Nucleus accumbens (tissue), 56 donors: Measurements from ENCODE around the gene SPTLC3.
A peak's percentile ranks its signal among the peaks of the same experiment; 100 is the strongest.
"Not testable (repeated sequence)": the region's sequence is repeated elsewhere in the genome, so short reads cannot be mapped to it uniquely, and the experiment has no call there.

ENCODE experiments used
- DNase-seq, 56 donors: peaks; one replicate each; lab custom pipeline; 2025; lab: John Stamatoyannopoulos, UW

SPTLC3 gene

DNA sequence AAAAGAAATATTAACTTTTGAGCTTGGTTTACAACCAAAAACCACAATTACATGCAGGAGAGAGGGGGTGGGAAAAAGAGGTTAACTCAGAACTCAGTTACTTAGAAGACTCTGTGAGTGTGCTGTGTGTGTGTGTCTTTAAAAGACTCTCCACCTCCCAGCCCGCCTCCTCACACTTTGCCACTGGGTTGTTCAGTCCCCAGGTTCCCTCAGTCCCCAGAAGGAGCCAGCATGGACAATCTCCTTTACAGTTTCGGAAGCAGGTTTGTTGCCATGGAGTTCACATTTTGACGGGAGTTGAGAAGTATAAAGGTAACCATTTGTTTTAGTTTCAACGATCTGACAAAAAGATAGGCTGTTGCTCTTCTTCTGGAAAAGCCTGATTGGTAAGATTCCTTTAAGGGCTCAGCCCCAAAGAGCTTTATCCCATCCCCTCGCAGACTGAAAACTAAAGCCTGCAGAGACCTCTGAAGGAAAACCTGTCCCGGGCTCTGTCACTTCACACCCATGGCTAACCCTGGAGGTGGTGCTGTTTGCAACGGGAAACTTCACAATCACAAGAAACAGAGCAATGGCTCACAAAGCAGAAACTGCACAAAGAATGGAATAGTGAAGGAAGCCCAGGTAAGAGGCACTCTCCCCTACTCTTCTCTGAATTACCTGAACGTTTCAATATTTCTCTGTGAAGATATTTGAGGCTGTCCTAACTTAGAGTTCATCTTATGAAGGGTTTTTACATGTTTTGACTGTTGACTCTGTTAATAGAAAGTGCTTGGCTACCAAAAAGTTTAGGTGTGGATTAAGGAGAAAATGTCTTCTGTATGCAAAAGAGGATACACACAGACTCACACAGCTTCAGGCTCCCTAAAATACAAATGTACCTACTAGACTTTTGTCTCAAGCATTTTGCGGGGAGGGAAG lies at the start of gene SPTLC3:
TSS of gene SPTLC3 (plus strand) at position 212 of the 921 bp plus-strand sequence. CDS start at position 508, 296 bp downstream.
- peak in 15 of 56 donors; percentile 1 to 30 (median 10) for DNase-seq

DNA sequence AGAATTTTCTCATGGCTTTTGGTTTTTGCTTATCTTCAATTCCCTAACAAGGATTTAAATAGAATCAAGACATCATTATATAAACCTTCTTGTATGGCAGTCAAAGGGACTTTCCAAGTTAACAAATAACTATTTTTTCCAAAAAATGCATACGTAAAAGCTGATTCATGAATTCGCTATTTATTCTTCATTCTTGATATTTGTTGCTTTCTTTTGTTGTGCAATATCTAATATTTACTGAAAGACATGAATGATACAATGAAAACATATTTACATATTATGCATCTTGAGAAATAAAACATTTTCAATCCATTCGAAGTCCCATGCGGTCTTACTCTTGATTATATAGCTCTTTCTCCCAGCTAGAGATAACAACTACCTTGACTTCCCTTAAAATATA lies 47.0 kb upstream of the SPTLC3 start:
- no peak for DNase-seq

DNA sequence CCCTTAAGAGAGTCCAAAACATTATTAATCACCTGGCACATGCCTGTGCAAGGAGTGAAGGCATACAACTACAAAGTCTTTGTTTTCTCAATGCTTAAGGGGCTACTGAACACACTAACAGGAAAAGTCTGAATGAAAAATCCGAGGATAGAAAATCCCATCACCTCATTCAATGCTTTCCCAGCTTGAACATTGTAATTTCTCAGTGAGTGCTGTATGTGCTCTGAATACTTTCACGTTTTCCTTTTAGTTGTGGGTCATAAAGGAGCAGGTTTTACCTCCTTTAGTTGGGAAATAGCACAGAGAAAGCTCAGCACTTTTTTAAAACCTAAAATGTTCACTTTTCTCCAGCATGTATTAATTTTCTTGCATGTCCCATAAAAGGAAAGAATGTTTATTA lies 45.9 kb upstream of the SPTLC3 start:
- DNase-seq, result no peak

DNA sequence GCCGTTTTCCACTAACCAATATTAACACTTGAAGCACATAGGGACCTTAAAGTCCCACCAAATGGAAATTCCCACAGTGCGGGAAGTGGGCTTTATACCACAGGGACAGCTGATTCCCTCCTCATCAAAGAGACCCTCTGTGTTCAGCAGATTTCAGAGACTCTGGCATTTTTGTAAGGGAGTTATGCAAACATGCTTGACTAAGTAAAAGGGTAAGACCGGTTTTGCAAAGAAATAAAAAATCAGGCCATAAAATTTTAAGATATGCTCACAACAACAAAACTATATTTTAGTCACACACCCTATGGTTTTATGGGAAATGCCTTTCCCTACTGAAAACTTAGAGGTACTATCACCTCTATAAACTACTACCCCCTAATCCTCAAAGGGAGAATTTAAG lies 45.4 kb upstream of the SPTLC3 start:
- no peak for DNase-seq

DNA sequence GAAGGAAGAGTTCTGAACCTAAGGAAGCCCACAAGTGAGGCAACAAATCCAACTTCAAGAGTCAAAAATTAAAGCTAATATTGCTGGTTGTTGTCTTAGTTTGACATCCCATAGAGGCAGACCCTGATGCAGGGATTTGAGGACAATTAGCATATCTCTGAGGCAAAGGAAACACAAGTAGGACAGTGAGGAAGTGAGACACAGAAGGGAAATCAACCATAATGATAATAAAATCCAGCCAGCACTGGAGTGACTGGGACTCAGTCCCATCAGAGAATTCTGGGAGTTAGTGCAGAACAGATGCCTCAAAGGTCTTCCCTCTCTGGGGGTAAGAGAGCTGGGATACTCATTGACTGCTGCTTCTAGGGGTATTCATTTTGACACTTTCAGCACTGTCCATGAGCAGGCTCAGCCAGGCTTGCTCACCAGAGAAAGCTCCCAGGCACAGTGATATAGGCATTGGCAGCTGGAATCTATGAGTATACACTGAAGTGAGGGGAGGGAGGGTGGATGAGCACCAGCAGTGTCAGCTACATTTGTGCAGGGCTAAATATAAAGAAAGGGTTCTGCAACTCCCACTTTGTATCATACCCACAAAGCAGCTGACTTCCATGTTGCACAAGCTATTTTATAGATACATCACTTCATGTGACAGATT lies 43.4 kb upstream of the SPTLC3 start:
- DNase-seq, result no peak

DNA sequence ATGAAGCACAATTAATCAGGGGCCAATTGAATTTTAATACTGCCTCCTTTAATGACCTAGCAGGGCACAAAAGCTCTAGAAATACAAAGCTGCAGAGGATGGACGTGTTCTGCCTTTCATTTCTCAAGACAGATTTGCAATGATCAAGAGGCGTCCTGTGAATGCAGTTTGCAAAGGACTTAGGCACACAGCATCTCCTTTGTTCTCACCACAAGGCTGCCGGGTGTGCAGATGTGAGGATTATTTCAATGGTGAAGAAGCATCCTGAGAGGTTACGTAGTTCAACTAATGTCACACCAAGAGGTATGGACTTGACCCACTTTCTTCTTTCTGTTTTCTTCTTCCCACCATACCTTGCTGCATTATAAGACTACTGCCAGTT lies 42.9 kb upstream of the SPTLC3 start:
- peak in 1 of 56 donors; percentile 9 for DNase-seq

DNA sequence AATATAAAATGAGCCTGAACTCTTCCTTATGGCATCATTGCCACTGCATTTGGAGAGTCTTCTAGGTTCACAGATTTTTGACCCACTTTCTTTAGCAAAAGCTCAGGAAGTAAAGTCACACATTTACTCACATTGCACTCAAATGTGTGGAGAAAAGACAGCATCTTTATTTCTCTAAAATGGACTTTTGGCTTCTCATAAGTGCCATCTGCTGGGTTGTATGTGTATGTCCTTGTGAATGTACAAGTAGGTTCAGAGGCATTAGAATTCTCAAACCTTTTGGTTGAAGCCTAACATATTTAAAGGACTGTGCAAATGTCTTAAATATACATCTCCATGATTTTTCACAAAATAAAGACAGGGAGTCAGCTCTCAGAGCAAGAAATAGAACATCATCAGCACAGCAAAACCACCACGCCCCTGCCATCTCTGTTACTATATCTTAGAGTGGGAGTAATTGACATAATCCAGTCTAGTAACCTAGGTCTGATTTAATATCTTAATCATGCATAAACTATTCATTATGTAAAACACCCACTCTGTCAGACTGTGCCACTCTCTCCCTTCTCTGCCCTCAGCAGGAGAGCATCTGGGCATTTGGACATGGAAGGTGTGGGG lies 42.2 kb upstream of the SPTLC3 start:
- peak in 6 of 56 donors; percentile 4 to 46 (median 14) for DNase-seq

DNA sequence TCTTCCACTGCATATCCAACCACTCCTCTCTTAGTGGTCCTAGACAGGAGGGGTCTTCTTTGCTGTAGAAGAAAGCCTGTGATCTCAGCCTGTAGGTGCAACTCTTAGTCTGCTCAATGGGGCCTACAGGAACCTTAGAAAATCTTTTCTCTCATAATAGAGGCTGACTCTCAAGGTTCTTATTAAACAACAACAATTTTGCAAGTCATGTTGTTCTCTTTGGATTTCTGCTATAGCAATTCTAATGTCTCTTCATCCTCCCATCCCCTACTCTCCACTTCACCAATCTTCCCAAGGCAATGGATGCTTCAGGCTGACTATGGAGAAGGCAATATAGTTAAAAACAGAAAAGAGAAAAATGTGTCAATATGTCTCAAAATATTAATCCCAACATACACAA lies 40.8 kb upstream of the SPTLC3 start:
- no peak for DNase-seq

DNA sequence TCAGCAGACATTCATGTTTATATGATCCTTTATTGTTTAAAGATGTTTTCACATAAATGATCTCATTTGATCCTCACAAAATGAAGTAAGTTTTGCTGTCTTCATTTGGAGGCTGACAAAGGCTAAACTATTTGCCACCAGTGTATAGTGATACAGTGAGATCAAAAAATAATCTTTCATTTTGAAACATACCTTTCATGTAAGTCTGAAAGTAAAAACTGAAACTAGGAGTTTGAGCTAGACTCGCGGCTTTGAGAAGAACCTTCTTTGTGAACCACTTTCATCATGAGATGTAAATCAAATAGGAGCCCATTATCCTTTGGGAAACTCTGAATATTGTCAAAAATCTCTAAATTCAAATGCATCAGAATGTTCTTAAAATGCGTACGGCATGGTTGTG lies 40.3 kb upstream of the SPTLC3 start:
- no peak for DNase-seq

DNA sequence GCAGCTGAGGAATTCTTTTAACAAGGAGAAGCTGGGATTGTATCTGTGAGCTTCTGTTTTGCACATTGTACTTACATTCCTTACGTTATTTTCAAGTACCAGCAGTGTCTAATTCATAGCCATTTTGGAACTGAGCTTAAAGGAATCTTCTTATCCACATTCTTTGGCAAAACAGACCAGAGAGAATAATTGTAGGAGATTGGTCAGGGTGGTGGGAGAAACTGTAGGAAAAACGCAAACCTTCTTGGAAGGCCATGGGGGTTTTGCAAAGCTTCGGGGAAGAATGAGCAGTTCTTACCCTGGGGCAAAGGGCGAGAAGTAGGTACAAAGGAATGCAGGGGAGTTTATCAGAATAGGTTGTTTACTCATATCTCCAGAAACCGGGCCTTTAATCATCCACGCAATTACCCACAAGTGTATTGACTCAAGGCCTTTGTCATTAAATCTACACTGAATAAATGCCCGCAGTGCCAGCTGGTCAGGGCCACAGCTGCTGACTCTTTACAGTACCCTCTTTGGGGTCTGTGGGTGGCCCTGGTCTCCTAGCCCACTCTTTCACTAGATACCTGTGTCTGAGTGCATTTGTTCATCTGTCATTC lies 39.6 kb upstream of the SPTLC3 start:
- DNase-seq, result no peak

DNA sequence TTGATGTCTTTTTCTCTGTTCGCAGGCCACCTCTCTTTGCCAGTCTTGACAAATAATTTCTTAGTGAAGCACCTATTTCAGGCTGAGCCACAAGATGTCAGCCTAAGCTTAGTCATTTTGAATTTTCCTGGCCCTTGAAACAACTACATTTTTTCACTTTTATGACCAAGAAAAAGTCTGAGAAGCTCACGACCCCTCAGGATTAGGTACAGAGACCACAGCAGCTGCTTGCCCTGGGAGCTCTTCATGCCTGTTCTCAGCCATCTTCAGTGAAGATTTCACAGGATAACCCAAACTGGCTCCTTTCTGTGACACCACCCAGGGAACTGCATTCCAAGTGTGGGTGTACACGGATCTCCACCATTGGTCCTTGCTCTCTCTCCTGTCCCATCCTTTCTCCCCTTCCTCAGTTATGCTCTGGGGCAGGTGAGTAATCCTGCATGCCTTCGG lies 38.4 kb upstream of the SPTLC3 start:
- peak in 1 of 56 donors; percentile 15 for DNase-seq

DNA sequence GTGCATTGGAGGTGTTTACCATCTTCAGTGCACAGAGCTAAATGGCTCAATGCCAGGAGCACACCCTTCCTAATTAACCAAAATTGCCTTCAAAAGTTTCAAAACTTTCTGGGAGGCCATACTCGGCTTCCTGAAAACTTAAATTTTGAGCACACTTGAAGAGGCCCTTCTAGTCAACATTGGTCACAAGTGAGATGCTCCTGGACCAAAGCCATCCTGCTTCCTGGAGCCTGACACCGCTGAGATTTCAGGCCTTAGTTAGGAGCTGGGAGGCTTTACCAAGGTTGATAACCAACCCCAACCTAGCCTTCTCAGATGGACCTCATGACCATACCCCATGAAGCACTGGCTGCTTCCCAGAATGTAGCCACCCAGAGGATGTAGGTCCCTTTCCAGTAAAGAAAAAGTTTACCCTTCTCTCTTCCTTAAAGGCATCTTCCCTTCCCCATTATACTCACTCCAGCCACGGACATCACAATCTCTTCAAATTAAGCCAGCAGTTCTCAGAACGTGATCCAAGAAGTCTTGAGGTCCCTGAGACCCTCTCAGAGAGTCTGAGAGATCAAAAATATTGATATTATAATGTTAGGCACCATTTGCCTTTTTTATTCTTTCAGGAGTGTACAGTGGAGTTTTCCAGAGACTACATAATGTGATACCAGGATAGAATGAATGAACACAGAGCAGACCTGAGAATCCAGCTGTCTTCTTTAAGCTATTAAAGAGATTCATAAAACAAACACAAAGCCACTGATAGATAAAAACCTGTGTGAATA lies 32.8 kb upstream of the SPTLC3 start:
- DNase-seq, result no peak

DNA sequence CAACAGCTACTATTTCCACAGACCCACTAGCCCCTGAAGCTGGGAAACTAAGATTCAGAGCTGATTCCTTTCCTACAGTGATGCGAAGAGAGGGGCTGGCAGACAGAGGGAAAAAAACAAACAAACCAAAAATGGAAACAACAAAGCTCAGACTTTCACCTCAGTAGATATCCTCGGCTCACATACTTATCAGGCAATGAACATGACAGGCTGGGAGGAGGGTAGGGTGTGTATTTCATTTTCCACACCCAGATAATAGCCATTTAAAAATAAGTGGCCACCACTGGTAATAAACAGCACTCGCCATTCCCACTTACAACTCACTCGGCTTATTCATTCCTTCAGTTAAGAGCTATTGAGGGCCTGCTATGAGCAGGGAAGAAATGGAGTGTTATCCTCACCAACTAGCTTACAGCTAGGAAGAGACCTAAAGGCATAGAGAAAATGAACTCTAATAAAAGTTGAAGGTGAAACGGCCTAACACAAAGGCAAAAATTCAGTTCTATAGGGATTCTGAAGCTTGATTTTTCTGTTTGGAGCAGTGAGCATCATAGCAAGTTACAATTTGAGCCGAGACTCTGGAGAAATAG lies 32.0 kb upstream of the SPTLC3 start:
- DNase-seq, result no peak

DNA sequence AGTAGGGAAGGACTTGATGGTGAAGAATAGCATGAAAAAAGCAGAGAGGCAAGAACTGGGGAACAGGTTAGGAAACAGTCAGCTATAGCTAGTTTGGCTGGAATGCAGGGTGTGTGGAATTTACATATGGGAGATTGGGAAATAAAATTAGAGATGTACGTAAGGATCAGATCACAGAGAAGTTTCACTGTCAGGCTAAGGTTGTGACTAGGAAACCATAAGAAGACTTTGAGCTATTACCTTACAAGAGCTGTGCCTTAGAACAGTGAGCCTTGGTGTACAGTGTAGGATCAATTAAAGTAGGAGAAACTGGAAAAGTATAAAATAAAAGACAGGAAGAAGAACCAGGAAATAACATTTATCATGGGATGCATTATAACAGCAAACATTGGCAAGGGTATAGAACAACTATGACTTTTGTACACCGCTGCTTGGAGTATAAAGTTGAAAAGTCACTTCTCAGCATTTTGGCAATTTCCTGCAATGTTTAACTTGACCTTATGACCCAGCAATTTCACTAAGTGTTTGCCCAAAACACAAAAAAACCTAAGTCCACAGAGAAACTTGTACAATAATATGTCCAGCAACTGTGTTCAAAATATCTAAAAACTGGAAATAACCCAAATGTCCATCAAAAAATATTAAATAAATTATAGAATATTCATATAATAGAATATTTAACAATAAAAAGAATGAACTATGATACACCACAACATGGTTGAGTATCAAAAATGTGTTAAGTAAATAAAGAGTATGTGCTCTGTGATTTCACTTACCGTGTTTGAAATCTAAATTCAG lies 31.2 kb upstream of the SPTLC3 start:
- DNase-seq, result no peak

DNA sequence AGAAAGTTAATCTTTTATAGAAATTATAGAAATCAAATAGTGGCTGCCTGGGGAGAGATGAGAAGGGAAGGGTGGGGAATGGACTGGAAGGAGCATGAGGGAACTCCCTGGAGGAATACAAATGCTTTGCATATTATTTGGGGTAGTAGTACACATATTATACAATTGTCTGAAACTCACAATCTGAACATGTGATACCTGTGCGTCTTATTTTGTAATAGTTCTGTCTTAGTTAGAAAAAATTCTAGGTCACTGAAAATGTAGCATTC lies 30.7 kb upstream of the SPTLC3 start:
- DNase-seq, result no peak

DNA sequence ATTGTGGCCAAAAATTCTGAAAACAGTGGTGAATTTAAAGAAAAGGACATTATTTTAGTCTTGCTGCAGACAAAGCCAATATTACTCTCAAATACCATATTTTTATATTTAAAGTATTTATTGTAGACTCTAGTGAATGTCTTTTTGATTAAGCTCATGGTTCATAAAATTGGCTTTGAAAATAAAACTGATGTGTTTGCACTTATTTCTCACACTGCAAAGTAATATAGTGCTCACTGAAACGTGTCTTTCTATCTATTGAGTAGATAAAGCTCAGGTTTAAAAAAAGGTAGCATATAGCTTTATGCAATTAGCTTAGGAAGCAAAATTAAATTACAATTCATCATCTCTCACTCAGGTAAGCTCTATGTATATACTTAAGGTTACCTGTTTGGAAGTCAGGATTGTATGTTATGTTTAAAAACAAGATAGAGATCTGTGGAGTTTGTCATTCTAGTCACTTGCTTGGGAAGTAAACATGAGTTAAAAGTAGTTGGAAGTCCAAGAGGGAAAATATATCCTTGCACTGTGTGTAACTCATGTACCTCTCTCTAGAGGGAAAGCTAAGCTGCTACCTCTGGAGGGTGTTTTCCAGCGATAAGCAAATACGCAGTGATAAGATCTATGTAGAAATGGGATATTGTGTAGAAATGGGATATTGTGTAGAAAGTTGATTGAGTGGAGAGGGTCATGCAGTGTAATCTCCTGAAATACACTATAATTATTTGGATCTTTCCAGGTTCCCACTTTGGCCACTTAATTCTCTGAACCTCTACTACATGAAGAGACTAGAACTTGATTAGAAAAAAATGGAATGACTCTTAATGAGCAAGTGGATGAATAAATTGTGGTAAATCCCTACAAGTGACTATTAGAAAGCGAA lies 29.9 kb upstream of the SPTLC3 start:
- no peak for DNase-seq

DNA sequence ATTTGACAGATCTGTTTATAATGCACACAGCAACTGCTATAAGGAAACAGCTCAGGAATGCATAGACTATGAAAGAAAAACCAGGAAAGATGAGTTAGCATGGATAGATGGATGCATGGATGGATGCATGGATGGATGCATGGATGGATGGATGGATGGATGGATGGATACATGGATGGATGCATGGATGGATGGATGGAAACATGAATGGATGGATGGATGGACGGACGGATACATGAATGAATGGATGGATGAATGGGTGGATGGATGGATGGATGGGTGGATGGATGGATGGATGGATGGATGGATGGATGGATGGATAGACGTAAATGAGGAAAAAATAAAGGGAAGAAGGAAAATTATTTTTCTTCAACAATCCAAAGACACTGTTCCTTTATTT lies 29.1 kb upstream of the SPTLC3 start:
- DNase-seq, result not testable (repeated sequence)

DNA sequence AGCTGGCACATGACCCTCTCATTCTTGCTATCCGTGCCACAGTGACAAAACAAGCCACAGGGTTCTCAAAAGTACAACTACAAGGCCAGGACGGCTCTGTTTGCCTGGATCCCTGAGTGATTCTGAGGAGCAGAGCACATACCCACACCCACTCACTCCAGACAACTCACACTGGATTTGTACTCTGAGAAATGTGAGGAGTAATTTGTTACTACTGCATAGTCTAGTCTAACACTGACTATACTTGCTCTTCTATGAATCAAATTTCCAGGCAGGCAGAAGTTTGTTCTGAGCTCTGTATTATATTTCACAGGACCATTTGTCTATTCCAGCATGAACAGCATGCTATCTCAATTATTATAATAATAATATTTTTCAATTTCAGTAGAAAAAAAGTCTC lies 26.7 kb upstream of the SPTLC3 start:
- no peak for DNase-seq
